Caco-2 (cell line): Measurements from ENCODE around the gene GNG14. TPM values are rescaled to one million over a fixed set of nuclear protein-coding genes. Genes with fewer than 3 reads are reported as not detected.
A peak's percentile ranks its signal among the peaks of the same experiment; 100 is the strongest.

Source experiments
- BruUV-seq: library from RNA; stranded (reverse); fragments of 400-500 nt; replicated peaks from 2 replicates; lab custom pipeline; 2021; lab: Mats Ljungman, UMichigan
- CTCF ChIA-PET: fragments of 300-600 bp; sonication (Branson Sonifier 250); formaldehyde crosslinking; loops from one replicate; lab custom pipeline; 2022; ENCODE audit warnings: antibody characterized with exemption; lab: Charles Lee
- POLR2A ChIA-PET: fragments of 300-600 bp; sonication (Branson Sonifier 250); formaldehyde crosslinking; loops from one replicate; lab custom pipeline; 2022; ENCODE audit warnings: antibody characterized with exemption; lab: Charles Lee
- DNase-seq, 2 experiments: peaks; one replicate each; pipeline versions ENCODE4 v3.0.0 to v3.0.0-alpha.2; 2020 to 2022
- H3K27me3 ChIP-seq: replicated peaks from 2 replicates; pipeline ENCODE4 v1.6.0; 2011; ENCODE audit warnings: low read length; ENCODE audit not compliant: control insufficient read depth, insufficient read depth
- H3K36me3 ChIP-seq: 2 replicates; pipeline ENCODE4 v1.5.1; 2011; ENCODE audit warnings: low read length; ENCODE audit not compliant: control insufficient read depth, insufficient read depth
- H3K4me1 ChIP-seq: fragments of 250-450 bp; sonication (Bioruptor Pico); 2 replicates; pipeline ENCODE4 v1.5.1; 2020; ENCODE audit warnings: mild to moderate bottlenecking
- H3K4me3 ChIP-seq: 2 replicates; pipeline ENCODE4 v1.5.1; 2011; ENCODE audit warnings: low read depth, mild to moderate bottlenecking, control low read depth, low read length
- H3K9me3 ChIP-seq: fragments of 250-450 bp; sonication (Bioruptor Pico); 2 replicates; pipeline ENCODE4 v1.5.1; 2020; ENCODE audit warnings: mild to moderate bottlenecking, moderate library complexity
- H3K27ac Mint-ChIP-seq: one replicate; pipeline ENCODE4 v1.8.0; 2022; ENCODE audit warnings: mixed read lengths; ENCODE audit not compliant: unreplicated experiment
- H3K27me3 Mint-ChIP-seq: one replicate; pipeline ENCODE4 v1.8.0; 2022; ENCODE audit warnings: mixed read lengths; ENCODE audit not compliant: insufficient read depth, unreplicated experiment
- H3K36me3 Mint-ChIP-seq: one replicate; pipeline ENCODE4 v1.8.0; 2022; ENCODE audit warnings: mild to moderate bottlenecking, mixed read lengths; ENCODE audit not compliant: insufficient read depth, unreplicated experiment
- H3K4me1 Mint-ChIP-seq: one replicate; pipeline ENCODE4 v1.8.0; 2022; ENCODE audit warnings: low read depth, mixed read lengths; ENCODE audit not compliant: unreplicated experiment
- H3K4me3 Mint-ChIP-seq: one replicate; pipeline ENCODE4 v1.8.0; 2022; ENCODE audit warnings: mild to moderate bottlenecking, moderate library complexity, mixed read lengths; ENCODE audit not compliant: unreplicated experiment
- H3K9me3 Mint-ChIP-seq: one replicate; pipeline ENCODE4 v1.8.0; 2022; ENCODE audit warnings: mixed read lengths; ENCODE audit not compliant: unreplicated experiment
- CTCF ChIP-seq, 2 experiments: fragments of 200-600 bp in 1 of 2; IDR thresholded peaks; 1 replicate in 1 of 2; 2 replicates in 1 of 2; pipeline versions ENCODE4 v1.5.1 to v1.8.0; 2011 to 2022; ENCODE audit warnings: antibody characterized with exemption in 1 of 2, control low read depth in 1 of 2, inconsistent platforms in 1 of 2, low read depth in 1 of 2, low read length in 1 of 2, mild to moderate bottlenecking in 1 of 2, moderate library complexity in 1 of 2; ENCODE audit not compliant: insufficient read depth in 1 of 2, severe bottlenecking in 1 of 2, unreplicated experiment in 1 of 2
- intact Hi-C: fragments of 100-400 bp; cut with micrococcal nuclease; formaldehyde crosslinking; loops from one replicate; pipeline ENCODE4 v1.10.0; 2022; ENCODE audit not compliant: unreplicated experiment
- total RNA-seq: library from RNA; stranded (reverse); gene quantifications from 2 replicates; pipeline ENCODE4 v1.2.3, GENCODE V29; 2022

Gene GNG14
- total RNA-seq, 1 experiment from 2014 or later: not detected

- Mint-ChIP-seq H3K27ac (no peak overlapping the region), H3K36me3 (peaks cover 63% of the 10 kb centered on the region), H3K27me3 (no peaks in the 10 kb centered on the region), H3K4me1 (no peaks in the 10 kb centered on the region), H3K4me3 (no peak overlapping the region), H3K9me3 (no peaks in the 10 kb centered on the region)
- no peak for TF ChIP-seq CTCF (IDR thresholded peaks at IDR 0.05; ENCODE audit: insufficient read depth in 1 of 2, low read depth in 1 of 2, low read length in 1 of 2, severe bottlenecking in 1 of 2, unreplicated experiment in 1 of 2)
- no TSS peak for BruUV-seq
- peaks cover 11% of the 10 kb centered on the region for H3K36me3 ChIP-seq
- H3K27me3 ChIP-seq: no peaks in the 10 kb centered on the region
- ChIA-PET CTCF (no interaction called here), POLR2A (no interaction called here)
- intact Hi-C loops: no loop called here
- DNase-seq: no peak
- H3K4me3 ChIP-seq: peak overlapping the region; percentile 8; the same call in 1 of the 2 replicates
- H3K4me1 ChIP-seq: no peaks in the 10 kb centered on the region
- H3K9me3 ChIP-seq: no peaks in the 10 kb centered on the region
Measured at GRCh38 chr19:12680034-12680433, 7.8 kb upstream of the GNG14 start.

GRCh38 chr19:12681074-12681987 is 6.5 kb upstream of the GNG14 start, which contains the start of gene DHPS:
Gene DHPS, minus strand, starts transcription at chr19:12681880. Its CDS starts 114 bp downstream, at chr19:12681766.
- Mint-ChIP-seq H3K36me3 (peaks cover 50% of the 10 kb centered on the region), H3K4me1 (peaks cover 3% of the 10 kb centered on the region), H3K4me3 (peak within 1 kb of the TSS; percentile 83), H3K9me3 (no peaks in the 10 kb centered on the region), H3K27ac (peak within 1 kb of the TSS; percentile 87), H3K27me3 (no peaks in the 10 kb centered on the region)
- Histone ChIP-seq H3K4me3 (peak within 1 kb of the TSS; percentile 92), H3K4me1 (no peaks in the 10 kb centered on the region), H3K27me3 (no peaks in the 10 kb centered on the region), H3K36me3 (peaks cover 6% of the 10 kb centered on the region), H3K9me3 (no peaks in the 10 kb centered on the region)
- peak; percentile 91 to 96 for DNase-seq
- TSS peak; percentile 59 for BruUV-seq
- intact Hi-C loops: no loop called here
- ChIA-PET CTCF (interaction anchor here (0.6 to 1.0 kb wide), 3 partner anchors 9 to 114 kb away, joined by 3 to 6 read pairs (median 3); no protein-coding TSS in a partner anchor), POLR2A (interaction anchor here (0.5 to 0.7 kb wide), 7 partner anchors 12 to 1391 kb away, joined by 3 to 9 read pairs (median 3); partner anchors contain the start of gene JUNB)
- no peak for TF ChIP-seq CTCF (IDR thresholded peaks at IDR 0.05; ENCODE audit: insufficient read depth in 1 of 2, low read depth in 1 of 2, low read length in 1 of 2, severe bottlenecking in 1 of 2, unreplicated experiment in 1 of 2)

GRCh38 chr19:12685831-12686230 is 2.0 kb upstream of the GNG14 start:
- peaks cover 12% of the 10 kb centered on the region for H3K36me3 Mint-ChIP-seq
- Histone ChIP-seq H3K27me3 (no peaks in the 10 kb centered on the region), H3K4me3 (no peak overlapping the region), H3K36me3 (no peaks in the 10 kb centered on the region), H3K9me3 (no peaks in the 10 kb centered on the region), H3K4me1 (no peaks in the 10 kb centered on the region)
- H3K4me1 Mint-ChIP-seq: peaks cover 5% of the 10 kb centered on the region
- H3K27ac Mint-ChIP-seq: no peak overlapping the region
- ChIA-PET CTCF (interaction anchor here (0.9 kb wide), 1 partner anchor 14 kb away, joined by 5 read pairs; no protein-coding TSS in a partner anchor), POLR2A (interaction anchor here (0.5 kb wide), 1 partner anchor 118 kb away, joined by 12 read pairs; no protein-coding TSS in a partner anchor)
- no peaks in the 10 kb centered on the region for H3K27me3 Mint-ChIP-seq
- no peaks in the 10 kb centered on the region for H3K9me3 Mint-ChIP-seq
- no peak for DNase-seq
- BruUV-seq: no TSS peak
- no peak for TF ChIP-seq CTCF (IDR thresholded peaks at IDR 0.05; ENCODE audit: insufficient read depth in 1 of 2, low read depth in 1 of 2, low read length in 1 of 2, severe bottlenecking in 1 of 2, unreplicated experiment in 1 of 2)
- intact Hi-C loops: no loop called here
- H3K4me3 Mint-ChIP-seq: no peak overlapping the region
